ENCODE data around the gene NOM1. TPM values are rescaled to one million over a fixed set of nuclear protein-coding genes. Genes with fewer than 3 reads are reported as not detected.

Gene NOM1
- total RNA-seq, 6 experiments from 2014 or later: 13.1 to 21.1 (median 14.9) TPM

DNA sequence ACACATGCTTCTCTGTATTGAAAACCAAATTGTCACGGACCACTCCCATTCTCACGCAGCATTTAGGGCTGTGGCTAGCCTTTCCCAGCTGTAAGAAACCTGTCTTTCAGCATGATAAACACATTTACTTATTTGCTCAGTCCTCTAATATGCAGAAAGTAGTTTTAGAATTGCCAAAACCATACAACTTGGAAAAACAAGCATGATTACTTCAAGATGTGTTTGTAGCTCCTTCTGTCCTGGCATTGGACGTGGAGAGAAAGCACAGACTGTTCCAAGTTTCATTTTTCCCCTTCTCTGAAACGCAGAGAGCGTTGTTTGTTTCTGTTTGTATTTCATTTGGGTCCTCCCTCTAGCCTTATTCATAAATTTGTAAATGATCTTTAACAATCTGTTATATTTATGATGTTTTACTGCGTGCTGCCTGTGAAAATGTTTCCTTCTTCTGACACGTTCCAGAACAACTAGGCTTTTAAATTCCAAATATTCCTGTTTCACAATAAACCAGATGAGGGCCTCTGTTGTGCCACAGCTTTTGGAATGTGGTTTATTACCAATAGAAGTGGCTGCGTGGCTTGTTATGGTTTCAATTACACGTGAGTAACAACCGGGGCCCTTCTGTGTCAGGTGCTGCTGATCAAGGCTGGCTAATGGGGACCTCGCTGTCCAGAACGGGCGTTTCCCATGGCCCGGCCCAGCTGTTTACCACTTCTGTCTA is 34.8 kb downstream of the NOM1 start:
- H3K27me3 Mint-ChIP-seq (ENCODE audit: insufficient read depth): peaks cover 4% of the 10 kb centered on the region; the same call in 1 of the 2 replicates
- no peaks in the 10 kb centered on the region; the same call in 1 of the 2 replicates for H3K36me3 Mint-ChIP-seq (ENCODE audit: low read depth)
- peaks cover 10% of the 10 kb centered on the region for H3K4me1 Mint-ChIP-seq (ENCODE audit: low read depth)
- H3K27ac Mint-ChIP-seq: peak overlapping the region; percentile 22; the same call in 1 of the 2 replicates
- peak; percentile 58 for DNase-seq
- H3K4me3 Mint-ChIP-seq: peak overlapping the region; percentile 74
- peaks cover 6% of the 10 kb centered on the region; the same call in 1 of the 2 replicates for H3K9me3 Mint-ChIP-seq
- no peak for TF ChIP-seq CTCF (IDR thresholded peaks at IDR 0.05)

- Mint-ChIP-seq H3K36me3 (ENCODE audit: low read depth) (no peaks in the 10 kb centered on the region), H3K4me3 (no peak overlapping the region), H3K27me3 (ENCODE audit: insufficient read depth) (peaks cover 6% of the 10 kb centered on the region; the same call in 1 of the 2 replicates), H3K27ac (no peak overlapping the region), H3K4me1 (ENCODE audit: low read depth) (peaks cover 10% of the 10 kb centered on the region), H3K9me3 (no peaks in the 10 kb centered on the region)
- DNase-seq: no peak
- TF ChIP-seq CTCF (IDR thresholded peaks at IDR 0.05): 0 out of 2 replicates have a peak, but pooled peaks have one; percentile 11
Measured at GRCh38 chr7:156985101-156985992, 35.8 kb downstream of the NOM1 start.

DNA sequence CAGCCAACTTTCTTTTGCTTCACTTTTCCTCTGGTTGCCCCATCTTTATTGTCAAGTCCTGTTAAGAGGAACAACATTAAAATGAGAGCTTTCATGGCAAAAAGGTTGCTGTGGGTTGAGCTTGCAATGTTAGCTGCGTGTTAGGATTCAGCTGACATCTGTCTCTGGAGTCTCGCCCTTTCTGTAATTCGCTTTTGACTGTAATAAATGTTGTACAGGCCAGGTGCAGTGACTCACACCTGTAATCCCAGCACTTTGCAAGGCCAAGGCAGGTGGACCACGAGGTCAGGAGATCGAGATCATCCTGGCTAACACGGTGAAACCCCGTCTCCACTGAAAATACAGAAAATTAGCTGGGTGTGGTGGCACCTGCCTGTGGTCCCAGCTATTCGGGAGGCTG is 36.9 kb downstream of the NOM1 start:
- Mint-ChIP-seq H3K27me3 (ENCODE audit: insufficient read depth) (peaks cover 8% of the 10 kb centered on the region; the same call in 1 of the 2 replicates), H3K27ac (no peak overlapping the region)

GRCh38 chr7:156988343-156989185 is 39.1 kb downstream of the NOM1 start:
- DNase-seq: no peak
- H3K27ac Mint-ChIP-seq: no peak overlapping the region

More for the DNA sequence above, 36.9 kb downstream of the NOM1 start:
- H3K36me3 Mint-ChIP-seq (ENCODE audit: low read depth): no peaks in the 10 kb centered on the region
- no peaks in the 10 kb centered on the region for H3K9me3 Mint-ChIP-seq
- no peak overlapping the region for H3K4me3 Mint-ChIP-seq
- no peak for DNase-seq
- no peak for TF ChIP-seq CTCF (IDR thresholded peaks at IDR 0.05)
- H3K4me1 Mint-ChIP-seq (ENCODE audit: low read depth): peaks cover 10% of the 10 kb centered on the region

More at GRCh38 chr7:156988343-156989185, 39.1 kb downstream of the NOM1 start:
- no peaks in the 10 kb centered on the region for H3K36me3 Mint-ChIP-seq (ENCODE audit: low read depth)
- H3K4me1 Mint-ChIP-seq (ENCODE audit: low read depth): peaks cover 10% of the 10 kb centered on the region
- no peaks in the 10 kb centered on the region for H3K9me3 Mint-ChIP-seq
- H3K4me3 Mint-ChIP-seq: no peak overlapping the region
- TF ChIP-seq CTCF (IDR thresholded peaks at IDR 0.05): no peak
- peaks cover 15% of the 10 kb centered on the region for H3K27me3 Mint-ChIP-seq (ENCODE audit: insufficient read depth)
